Upper lobe of left lung (tissue), 6 donors: Measurements from ENCODE around the gene RBM28. TPM values are rescaled to one million over a fixed set of nuclear protein-coding genes. Genes with fewer than 3 reads are reported as not detected.

ENCODE experiments used
- ATAC-seq, 2 donors: fragments of 200-7000 bp; cut with Tn5 transposase; one replicate each; pipeline ENCODE4 v1.9.1; 2022; ENCODE audit warnings: mild to moderate bottlenecking in 2 of 2, moderate library complexity in 2 of 2; ENCODE audit not compliant: low FRiP score in 2 of 2
- DNase-seq, 2 donors: peaks; one replicate each; pipeline ENCODE4 v3.0.0-alpha.2; 2019 to 2020
- H3K27ac ChIP-seq, 4 donors: fragments of 200-600 bp; sonication (generic); one replicate each; pipeline ENCODE4 v1.5.1; 2016 to 2019
- H3K27me3 ChIP-seq, 4 donors: fragments of 200-600 bp; sonication (generic); one replicate each; pipeline ENCODE4 v1.5.1; 2017 to 2019
- H3K36me3 ChIP-seq, 4 donors: fragments of 200-600 bp; sonication (generic); one replicate each; pipeline ENCODE4 v1.5.1; 2016 to 2019
- H3K4me1 ChIP-seq, 4 donors: fragments of 200-600 bp; sonication (generic); one replicate each; pipeline ENCODE4 v1.5.1; 2018 to 2019
- H3K4me3 ChIP-seq, 4 donors: fragments of 200-600 bp; sonication (generic); one replicate each; pipeline ENCODE4 v1.5.1; 2017 to 2019; ENCODE audit warnings: mild to moderate bottlenecking in 2 of 4, moderate library complexity in 1 of 4
- H3K9me3 ChIP-seq, 4 donors: fragments of 200-600 bp; sonication (generic); one replicate each; pipeline ENCODE4 v1.5.1; 2018 to 2019
- CTCF ChIP-seq, 6 experiments: fragments of 450-650 bp in 4 of 6; fragments of 200-600 bp in 2 of 6; sonication (generic) in 2 of 6; IDR thresholded peaks; one replicate each; pipeline ENCODE4 v1.5.1; 2016 to 2019; ENCODE audit warnings: antibody characterized with exemption in 6 of 6
- EP300 ChIP-seq, 4 donors: sonication (generic); formaldehyde crosslinking; IDR thresholded peaks; one replicate each; pipeline ENCODE4 v1.5.1; 2017; ENCODE audit warnings: antibody characterized with exemption in 4 of 4, control low read depth in 2 of 4
- POLR2A ChIP-seq, 4 donors: fragments of 450-650 bp; IDR thresholded peaks; one replicate each; pipeline ENCODE4 v1.5.1; 2016 to 2017; ENCODE audit warnings: antibody characterized with exemption in 4 of 4, mild to moderate bottlenecking in 2 of 4
- POLR2AphosphoS5 ChIP-seq, 2 donors: sonication (generic); formaldehyde crosslinking; IDR thresholded peaks; one replicate each; pipeline ENCODE4 v1.5.1; 2017; ENCODE audit warnings: antibody characterized with exemption in 2 of 2
- WGBS, 2 donors: methylation state at CpG; one replicate each; pipeline ENCODE4 v1.1.5; 2017 to 2018; 5-methylcytosine and 5-hydroxymethylcytosine counted together
- total RNA-seq, 6 donors: library from RNA; depleted of rRNA in 4 of 6; stranded (reverse); fragments of >200 nt in 4 of 6; gene quantifications; one replicate each; pipeline versions ENCODE4 v1.1.0 to v1.2.1, GENCODE V29; 2016 to 2021
- donor health status: DM: no; HTN: no; CAD: no; lungs with moderate emphysema.
- donor health status: DM: no; HTN: yes; CAD: no; lungs with severe emphysema.

The RBM28 gene
- total RNA-seq, 6 donors from 2014 or later = 20.1 to 108 (median 29.4) TPM

GRCh38 chr7:128389618-128390329, 46.1 kb upstream of the RBM28 start:
- Histone ChIP-seq H3K4me1 (peaks cover 0 to 7% (median 6%) of the 10 kb centered on the region in 4 donors), H3K27ac (no peak overlapping the region), H3K36me3 (peaks cover 9 to 34% (median 27%) of the 10 kb centered on the region in 4 donors), H3K4me3 (no peak overlapping the region), H3K9me3 (no peaks in the 10 kb centered on the region), H3K27me3 (peaks cover 0 to 2% (median 0%) of the 10 kb centered on the region in 4 donors)
- no peak for TF ChIP-seq POLR2A (IDR thresholded peaks at IDR 0.05)
- 79 to 81% methylated on average over 9 of the region's 9 CpGs for WGBS, 2 donors
- DNase-seq = peak in 1 of 2 donors; percentile 46
- ATAC-seq = no peak

GRCh38 chr7:128389085-128389617, 45.4 kb upstream of the RBM28 start:
- H3K9me3 ChIP-seq = no peaks in the 10 kb centered on the region
- no peak for ATAC-seq
- DNase-seq = no peak
- 18 to 50% methylated on average over 1 of the region's 2 CpGs for WGBS, 2 donors
- peaks cover 7 to 28% (median 20%) of the 10 kb centered on the region in 4 donors for H3K36me3 ChIP-seq
- H3K4me3 ChIP-seq = no peak overlapping the region
- H3K27me3 ChIP-seq = peaks cover 0 to 2% (median 0%) of the 10 kb centered on the region in 4 donors
- H3K27ac ChIP-seq = no peak overlapping the region
- peaks cover 0 to 7% (median 6%) of the 10 kb centered on the region in 4 donors for H3K4me1 ChIP-seq
- TF ChIP-seq POLR2AphosphoS5 (IDR thresholded peaks at IDR 0.05) (no peak), CTCF (IDR thresholded peaks at IDR 0.05) (no peak), POLR2A (IDR thresholded peaks at IDR 0.05) (no peak), EP300 (IDR thresholded peaks at IDR 0.05) (no peak)

- peaks cover under 1 to 17% (median 11%) of the 10 kb centered on the region in 4 donors for H3K36me3 ChIP-seq
- H3K27me3 ChIP-seq = peaks cover 0 to 2% (median 0%) of the 10 kb centered on the region in 4 donors
- ATAC-seq (no peak), DNase-seq (no peak)
- peaks cover 0 to 7% (median 6%) of the 10 kb centered on the region in 4 donors for H3K4me1 ChIP-seq
- no peak overlapping the region for H3K27ac ChIP-seq
- TF ChIP-seq EP300 (IDR thresholded peaks at IDR 0.05) = no peak
- TF ChIP-seq CTCF (IDR thresholded peaks at IDR 0.05) = no peak
- TF ChIP-seq POLR2AphosphoS5 (IDR thresholded peaks at IDR 0.05) = no peak
- TF ChIP-seq POLR2A (IDR thresholded peaks at IDR 0.05) = no peak
- no peak overlapping the region for H3K4me3 ChIP-seq
- H3K9me3 ChIP-seq = no peaks in the 10 kb centered on the region
- 42 to 61% methylated on average over 2 to 3 of the region's 3 CpGs for WGBS, 2 donors
Observed at GRCh38 chr7:128388145-128388485, 44.4 kb upstream of the RBM28 start.

- Histone ChIP-seq H3K27me3 (peaks cover 0 to 2% (median 0%) of the 10 kb centered on the region in 4 donors), H3K4me3 (no peak overlapping the region), H3K36me3 (peaks cover 0 to 11% (median 5%) of the 10 kb centered on the region in 4 donors), H3K4me1 (peaks cover 0 to 7% (median 6%) of the 10 kb centered on the region in 4 donors), H3K27ac (no peak overlapping the region), H3K9me3 (no peaks in the 10 kb centered on the region)
- DNase-seq = peak in 1 of 2 donors; percentile 71
- ATAC-seq = peak; percentile 87 to 96
- 29 to 30% methylated on average over 20 to 24 of the region's 24 CpGs for WGBS, 2 donors
- TF ChIP-seq CTCF (IDR thresholded peaks at IDR 0.05) (peak; percentile 70 to 83 (median 76)), EP300 (IDR thresholded peaks at IDR 0.05) (no peak)
Observed at GRCh38 chr7:128387216-128388144, 43.8 kb upstream of the RBM28 start.
